ENCODE measurements around the gene KIN. TPM values are rescaled to one million over a fixed set of nuclear protein-coding genes. Genes with fewer than 3 reads are reported as not detected.

KIN gene
- polyA plus RNA-seq, 3 donors = 3.0 to 4.6 (median 3.1) TPM

DNA sequence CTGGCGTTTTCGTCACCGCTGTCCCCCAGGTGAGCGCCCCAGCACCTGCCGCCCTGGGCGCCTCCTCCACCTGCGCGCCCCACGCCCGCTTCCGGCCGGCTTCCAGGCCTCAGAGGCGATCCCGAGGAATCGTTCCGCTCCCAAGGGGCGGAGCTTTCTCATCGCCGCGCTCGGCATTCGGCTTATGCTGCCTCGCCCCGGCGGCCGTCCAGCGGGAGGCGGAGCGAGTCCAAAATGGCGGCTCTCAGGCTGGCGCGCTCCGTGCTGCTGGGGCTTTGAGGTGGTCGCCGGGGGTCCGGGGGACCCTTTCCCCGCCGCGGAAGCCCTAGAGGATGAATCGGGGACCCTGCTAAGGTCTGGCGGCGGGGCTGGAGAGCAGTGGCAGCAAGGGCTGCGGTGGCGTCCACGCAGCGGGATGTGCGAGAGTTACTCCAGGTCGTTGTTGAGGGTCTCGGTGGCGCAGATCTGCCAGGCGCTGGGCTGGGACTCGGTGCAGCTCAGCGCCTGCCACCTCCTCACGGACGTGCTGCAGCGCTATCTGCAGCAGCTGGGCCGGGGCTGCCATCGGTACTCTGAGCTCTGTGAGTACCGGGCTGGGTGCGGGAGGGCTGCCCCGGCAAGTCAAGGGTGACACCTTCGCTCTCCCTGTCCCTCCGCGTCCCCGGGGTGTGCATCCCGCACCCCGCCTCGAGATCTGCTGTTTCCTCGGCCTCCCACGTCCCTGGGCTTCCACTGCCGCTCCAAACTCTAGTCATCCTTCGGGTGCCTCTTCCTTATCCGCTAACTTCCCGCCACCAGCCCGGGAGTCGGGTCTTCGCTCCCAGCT is 30.7 kb upstream of the KIN start, which contains the start of gene TAF3:
TSS of gene TAF3 (plus strand) at position 211 of the 826 bp plus-strand sequence. CDS start at position 416, 205 bp downstream.
- peak within 1 kb of the TSS in 1 of 2 donors; percentile 82 for H3K27ac ChIP-seq (ENCODE audit: low read depth in 1 of 2, low read length in 2 of 2)

DNA sequence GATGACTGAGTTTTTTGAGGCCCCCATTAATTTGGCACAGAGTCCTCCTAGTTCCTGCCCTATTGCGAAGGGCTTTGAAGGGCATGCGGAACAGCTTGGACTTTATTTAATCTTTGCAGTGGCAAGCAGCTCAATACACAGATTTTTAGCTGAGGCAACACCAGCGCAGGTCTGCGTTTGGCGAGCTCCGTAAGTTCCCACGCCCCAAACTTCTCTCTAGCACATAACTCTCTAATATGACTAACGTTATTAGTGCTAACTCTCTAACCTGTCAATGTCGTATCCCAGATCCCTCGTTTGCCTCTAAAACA is 30.1 kb upstream of the KIN start:
- Histone ChIP-seq H3K4me2 (replicated peaks; ENCODE audit: extremely low read depth, low read length, poor library complexity, severe bottlenecking) (peak overlapping the region; percentile 95), H3K9me3 (replicated peaks in 1 of 2; ENCODE audit: control insufficient read depth in 1 of 2, insufficient read depth in 1 of 2, low read length in 2 of 2) (no peaks in the 10 kb centered on the region), H3K27me3 (ENCODE audit: control insufficient read depth in 2 of 2, insufficient read depth in 2 of 2, low read length in 2 of 2) (no peaks in the 10 kb centered on the region), H3K79me2 (ENCODE audit: insufficient read depth, low read length) (peaks cover 37% of the 10 kb centered on the region), H4K20me1 (ENCODE audit: insufficient read depth, low read length) (no peaks in the 10 kb centered on the region), H3K27ac (ENCODE audit: low read depth in 1 of 2, low read length in 2 of 2) (peak overlapping the region in 1 of 2 donors; percentile 82), H3K36me3 (replicated peaks in 1 of 2; ENCODE audit: control insufficient read depth in 1 of 2, insufficient read depth in 2 of 2, low read length in 2 of 2) (peaks cover 4 to 26% of the 10 kb centered on the region in 2 donors), H3K9ac (ENCODE audit: insufficient read depth, low read length, poor library complexity, severe bottlenecking) (peak overlapping the region; percentile 91), H3K4me3 (replicated peaks in 1 of 3; ENCODE audit: low read depth in 2 of 3, low read length in 3 of 3) (peak overlapping the region; percentile 64 to 99 (median 89)), H3K4me1 (ENCODE audit: control insufficient read depth in 1 of 2, insufficient read depth in 2 of 2, low read length in 2 of 2) (peaks cover 20 to 22% of the 10 kb centered on the region in 2 donors), H2AFZ (ENCODE audit: insufficient read depth, low read depth, low read length, poor library complexity, severe bottlenecking) (peak overlapping the region; percentile 98)
- Mint-ChIP-seq H3K27me3 (ENCODE audit: low read depth in 3 of 3) (peaks cover 4 to 6% (median 5%) of the 10 kb centered on the region in 3 donors), H3K4me1 (peaks cover 29% of the 10 kb centered on the region), H3K27ac (peak overlapping the region in 6 of 7 donors; percentile 59 to 94 (median 84)), H3K36me3 (peaks cover 5 to 15% of the 10 kb centered on the region in 2 donors), H3K4me3 (peak overlapping the region; percentile 92 to 99), H3K9me3 (peaks cover 0 to 2% (median 0%) of the 10 kb centered on the region in 7 donors)
- intact Hi-C loops (cut with micrococcal nuclease) = loop anchor here (2.0 kb wide), 2 partner anchors 29 to 31 kb away; partner anchors contain the start of genes ATP5F1C (in 1 of the 2) and KIN (in 1 of the 2)
- 0% methylated on average over 10 of the region's 10 CpGs for WGBS (ENCODE audit: insufficient coverage)
- DNase-seq = no peak
- TF ChIP-seq, protein P1, sequence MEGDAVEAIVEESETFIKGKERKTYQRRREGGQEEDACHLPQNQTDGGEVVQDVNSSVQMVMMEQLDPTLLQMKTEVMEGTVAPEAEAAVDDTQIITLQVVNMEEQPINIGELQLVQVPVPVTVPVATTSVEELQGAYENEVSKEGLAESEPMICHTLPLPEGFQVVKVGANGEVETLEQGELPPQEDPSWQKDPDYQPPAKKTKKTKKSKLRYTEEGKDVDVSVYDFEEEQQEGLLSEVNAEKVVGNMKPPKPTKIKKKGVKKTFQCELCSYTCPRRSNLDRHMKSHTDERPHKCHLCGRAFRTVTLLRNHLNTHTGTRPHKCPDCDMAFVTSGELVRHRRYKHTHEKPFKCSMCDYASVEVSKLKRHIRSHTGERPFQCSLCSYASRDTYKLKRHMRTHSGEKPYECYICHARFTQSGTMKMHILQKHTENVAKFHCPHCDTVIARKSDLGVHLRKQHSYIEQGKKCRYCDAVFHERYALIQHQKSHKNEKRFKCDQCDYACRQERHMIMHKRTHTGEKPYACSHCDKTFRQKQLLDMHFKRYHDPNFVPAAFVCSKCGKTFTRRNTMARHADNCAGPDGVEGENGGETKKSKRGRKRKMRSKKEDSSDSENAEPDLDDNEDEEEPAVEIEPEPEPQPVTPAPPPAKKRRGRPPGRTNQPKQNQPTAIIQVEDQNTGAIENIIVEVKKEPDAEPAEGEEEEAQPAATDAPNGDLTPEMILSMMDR (IDR thresholded peaks at IDR 0.05) = no peak

More for the DNA sequence above, 30.7 kb upstream of the KIN start, which contains the start of gene TAF3:
- Histone ChIP-seq H3K4me3 (replicated peaks in 1 of 3; ENCODE audit: low read depth in 2 of 3, low read length in 3 of 3) (peak within 1 kb of the TSS; percentile 64 to 99 (median 89)), H3K9me3 (replicated peaks in 1 of 2; ENCODE audit: control insufficient read depth in 1 of 2, insufficient read depth in 1 of 2, low read length in 2 of 2) (no peaks in the 10 kb centered on the region), H3K4me2 (replicated peaks; ENCODE audit: extremely low read depth, low read length, poor library complexity, severe bottlenecking) (peak within 1 kb of the TSS; percentile 95), H4K20me1 (ENCODE audit: insufficient read depth, low read length) (no peaks in the 10 kb centered on the region), H3K79me2 (ENCODE audit: insufficient read depth, low read length) (peaks cover 37% of the 10 kb centered on the region), H2AFZ (ENCODE audit: insufficient read depth, low read depth, low read length, poor library complexity, severe bottlenecking) (peak within 1 kb of the TSS; percentile 98), H3K9ac (ENCODE audit: insufficient read depth, low read length, poor library complexity, severe bottlenecking) (peak within 1 kb of the TSS; percentile 91), H3K36me3 (replicated peaks in 1 of 2; ENCODE audit: control insufficient read depth in 1 of 2, insufficient read depth in 2 of 2, low read length in 2 of 2) (peaks cover 6 to 31% of the 10 kb centered on the region in 2 donors), H3K4me1 (ENCODE audit: control insufficient read depth in 1 of 2, insufficient read depth in 2 of 2, low read length in 2 of 2) (peaks cover 20 to 22% of the 10 kb centered on the region in 2 donors), H3K27me3 (ENCODE audit: control insufficient read depth in 2 of 2, insufficient read depth in 2 of 2, low read length in 2 of 2) (no peaks in the 10 kb centered on the region)
- intact Hi-C loops (cut with micrococcal nuclease) = loop anchor here (2.0 kb wide), 2 partner anchors 30 to 32 kb away; partner anchors contain the start of genes ATP5F1C (in 1 of the 2) and KIN (in 1 of the 2)
- Mint-ChIP-seq H3K4me3 (peak within 1 kb of the TSS; percentile 92 to 99), H3K9me3 (no peaks in the 10 kb centered on the region), H3K27ac (peak within 1 kb of the TSS; percentile 68 to 94 (median 86)), H3K27me3 (ENCODE audit: low read depth in 3 of 3) (peaks cover 2 to 6% (median 4%) of the 10 kb centered on the region in 3 donors), H3K36me3 (peaks cover 5 to 18% of the 10 kb centered on the region in 2 donors), H3K4me1 (peaks cover 29% of the 10 kb centered on the region)
- DNase-seq = peak; percentile 76 to 86 (median 78)
- TF ChIP-seq, protein P1 (IDR thresholded peaks at IDR 0.05) = no peak
- under 1% methylated on average over 76 of the region's 77 CpGs for WGBS (ENCODE audit: insufficient coverage)

Data from CD14-positive monocyte (primary cell).